ENCODE data around the gene RBM42.
"Not testable (repeated sequence)": the region's sequence is repeated elsewhere in the genome, so short reads cannot be mapped to it uniquely, and the experiment has no call there.

Gene RBM42

GRCh38 chr19:35628565-35629331 is at the start of gene RBM42:
TSS of gene RBM42 (plus strand) at chr19:35629036. CDS start at chr19:35629154, 118 bp downstream.
- DNase-seq: peak; percentile 78 to 97 (median 95)

DNA sequence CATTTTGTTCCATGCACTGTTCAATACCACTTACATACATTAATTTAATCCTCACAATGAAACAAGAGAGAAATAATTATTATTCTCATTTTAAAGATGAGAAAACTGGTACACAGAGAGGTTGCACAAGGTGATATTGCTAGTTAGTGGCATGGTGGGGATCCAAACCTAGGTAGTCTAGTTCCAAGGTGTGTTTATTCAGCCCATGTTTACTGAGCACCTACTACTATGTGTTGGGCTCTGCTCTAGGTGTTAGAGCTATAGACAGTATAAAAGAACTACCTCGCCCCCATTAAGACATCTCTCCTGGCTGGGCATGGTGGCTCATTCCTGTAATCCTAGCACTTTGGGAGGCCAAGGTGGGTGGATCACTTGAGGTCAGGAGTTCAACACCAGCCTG is 46.1 kb upstream of the RBM42 start:
- no peak for DNase-seq

DNA sequence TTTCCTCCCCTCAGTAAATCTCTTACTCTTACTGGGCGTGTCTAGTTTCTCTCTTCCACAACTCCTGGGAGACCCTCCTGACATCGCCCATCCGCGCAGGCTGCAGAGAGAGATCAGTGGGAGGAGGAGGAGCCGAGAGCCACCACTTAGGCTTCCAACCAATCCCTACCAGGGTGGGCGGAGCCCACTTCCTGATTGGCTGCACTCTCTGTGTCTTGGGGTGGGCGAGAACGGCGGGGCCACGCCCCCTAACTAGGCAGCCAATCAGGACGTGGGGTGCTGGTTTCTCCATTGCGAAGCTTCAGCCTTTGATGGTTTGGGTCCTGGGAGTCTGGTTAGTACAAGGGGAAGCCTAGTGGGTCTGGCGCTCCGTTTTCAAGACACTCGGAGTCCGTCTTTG is 43.0 kb upstream of the RBM42 start, which contains the start of gene PMIS2:
Gene PMIS2, plus strand, starts transcription at position 326 of the 400 bp plus-strand sequence. CDS start 87 bp downstream, outside the sequence.
- no peak for DNase-seq

- no peak for DNase-seq
Measured at GRCh38 chr19:35587321-35587720, 41.5 kb upstream of the RBM42 start.

DNA sequence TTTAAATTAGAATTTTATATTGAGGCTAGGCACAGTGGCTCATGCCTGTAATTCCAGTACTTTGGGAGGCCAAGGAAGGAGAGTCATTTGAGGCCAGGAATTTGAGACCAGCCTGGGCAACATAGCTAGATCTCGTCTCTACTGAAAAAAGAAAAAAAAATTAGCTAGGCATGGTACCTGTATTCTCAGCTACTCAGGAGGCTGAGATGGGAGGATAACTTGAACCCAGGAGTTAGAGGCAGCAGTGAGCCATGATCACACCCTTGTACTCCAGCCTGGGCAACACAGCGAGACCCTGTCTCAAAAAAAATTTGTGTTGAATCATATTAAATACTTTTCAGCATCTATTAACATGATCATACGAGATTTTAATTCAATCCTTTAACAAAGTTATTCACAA is 38.0 kb upstream of the RBM42 start:
- no peak for DNase-seq

DNA sequence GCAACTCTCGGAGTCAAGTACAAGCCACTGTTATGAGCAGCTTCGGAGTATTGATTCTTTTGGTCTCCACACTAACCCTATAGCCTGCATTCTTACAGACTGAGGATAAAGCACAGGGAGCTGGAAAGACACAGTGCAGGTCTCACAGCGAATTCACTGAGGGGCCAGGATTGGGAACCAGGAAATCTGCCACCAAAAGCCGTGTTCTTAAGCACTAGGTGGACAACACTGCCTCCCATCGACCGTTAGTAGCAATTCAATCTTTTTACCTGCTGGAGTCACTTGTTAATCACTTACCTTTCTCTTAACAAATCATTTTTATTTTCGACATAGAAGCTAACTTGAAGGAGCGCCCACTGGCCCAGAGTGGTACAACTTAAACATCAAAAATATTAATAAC is 36.6 kb upstream of the RBM42 start:
- peak in 2 of 14 donors; percentile 1 to 12 for DNase-seq

GRCh38 chr19:35595026-35595425 is 33.8 kb upstream of the RBM42 start:
- not testable (repeated sequence) for DNase-seq

DNA sequence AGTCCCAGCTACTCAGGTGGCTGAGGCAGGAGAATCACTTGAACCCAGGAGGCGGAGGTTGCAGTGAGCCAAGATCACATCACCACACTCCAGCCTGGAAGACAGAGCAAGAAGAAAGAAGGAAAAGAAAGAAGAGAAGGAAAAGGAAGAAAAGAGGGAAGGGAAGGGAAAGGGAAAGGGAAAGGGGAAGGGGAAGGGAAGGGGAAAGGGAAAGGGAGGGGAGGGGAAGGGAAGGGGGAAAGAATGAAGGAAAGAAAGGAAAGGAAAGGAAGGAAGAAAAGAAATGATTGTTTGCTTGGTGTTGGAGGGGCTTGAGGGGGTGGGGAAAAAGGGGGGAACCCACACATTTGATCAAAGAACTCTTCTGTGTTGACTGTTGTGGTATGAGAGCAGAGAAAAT is 32.9 kb upstream of the RBM42 start:
- DNase-seq: no peak

DNA sequence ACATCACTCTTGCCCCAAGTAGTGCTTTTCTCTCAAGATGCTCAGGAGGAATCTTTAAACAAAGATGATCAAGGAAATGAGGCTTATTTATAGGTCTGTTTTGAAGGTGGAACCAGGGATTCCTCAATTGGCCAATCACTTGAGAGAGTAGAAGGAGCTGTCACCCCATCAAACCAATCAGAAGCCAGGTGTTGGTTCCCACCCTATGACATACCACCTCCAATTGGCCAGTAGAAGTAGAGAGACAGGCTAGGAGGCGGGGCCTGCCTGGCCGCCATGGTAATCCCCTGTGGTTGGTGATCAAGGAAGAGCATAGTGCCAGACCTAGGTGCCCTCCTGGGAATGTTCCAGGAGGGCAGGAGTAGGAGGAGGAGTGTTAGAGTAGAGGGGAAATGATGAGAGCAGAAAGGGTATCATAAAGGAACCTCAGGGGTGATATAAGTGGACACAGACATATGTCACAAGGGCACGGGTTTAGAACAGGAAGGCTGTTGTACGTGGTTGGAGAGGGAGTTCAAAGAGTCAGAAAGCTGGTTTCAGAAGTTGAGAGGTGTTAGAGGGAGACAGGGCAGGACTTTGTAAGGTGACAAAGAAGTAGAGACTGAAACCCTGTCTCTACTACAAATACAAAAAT is 32.4 kb upstream of the RBM42 start:
- DNase-seq: no peak

- DNase-seq: no peak
Measured at GRCh38 chr19:35601971-35602370, 26.9 kb upstream of the RBM42 start.

DNA sequence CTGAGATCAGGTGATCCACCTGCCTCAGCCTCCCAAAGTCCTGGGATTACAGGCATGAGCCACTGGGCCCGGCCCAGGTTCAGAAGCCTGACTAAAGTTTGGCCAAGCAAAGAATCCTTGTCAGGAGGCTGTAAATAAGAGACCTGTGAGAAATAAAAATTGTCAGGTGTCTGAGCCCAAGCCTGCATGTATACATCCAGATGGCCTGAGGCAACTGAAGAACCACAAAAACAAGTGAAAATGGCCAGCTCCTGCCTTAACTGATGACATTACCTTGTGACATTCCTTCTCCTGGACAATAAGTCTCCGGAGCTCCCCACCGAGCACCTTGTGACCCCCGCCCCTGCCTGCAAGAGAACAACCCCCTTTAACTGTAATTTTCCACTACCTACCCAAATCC is 24.4 kb upstream of the RBM42 start:
- DNase-seq: not testable (repeated sequence)

DNA sequence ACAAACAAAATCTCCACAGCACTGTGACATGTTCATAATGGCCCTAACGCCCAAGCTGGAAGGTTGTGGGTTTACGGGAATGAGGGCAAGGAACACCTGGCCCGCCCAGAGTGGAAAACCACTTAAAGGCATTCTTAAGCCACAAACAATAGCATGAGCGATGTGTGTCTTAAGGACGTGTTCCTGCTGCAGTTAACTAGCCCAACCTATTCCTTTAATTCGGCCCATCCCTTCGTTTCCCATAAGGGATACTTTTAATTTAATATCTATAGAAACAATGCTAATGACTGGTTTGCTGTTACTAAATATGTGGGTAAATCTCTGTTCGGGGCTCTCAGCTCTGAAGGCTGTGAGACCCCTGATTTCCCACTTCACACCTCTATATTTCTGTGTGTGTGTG is 21.7 kb upstream of the RBM42 start:
- not testable (repeated sequence) for DNase-seq

- no peak for DNase-seq
Measured at GRCh38 chr19:35607661-35608060, 21.2 kb upstream of the RBM42 start.

DNA sequence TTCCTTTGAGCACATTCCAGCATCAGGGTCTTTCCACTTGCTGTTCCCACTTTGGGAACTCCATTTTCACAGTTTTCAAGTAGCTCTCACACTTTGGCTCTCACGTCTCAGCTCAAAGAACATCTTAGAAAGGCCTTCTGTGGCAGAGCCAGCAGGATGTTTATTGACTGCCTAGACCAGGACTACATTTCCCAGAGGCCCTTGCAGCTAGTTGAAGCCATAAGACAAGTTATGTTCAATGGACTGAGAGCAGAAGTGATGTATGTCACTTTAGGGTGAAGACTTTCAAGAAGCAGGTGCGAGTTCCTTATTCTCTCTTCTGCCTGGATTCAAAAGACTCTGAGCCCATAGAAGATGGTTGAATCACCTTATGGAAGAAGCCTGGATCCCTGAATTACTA is 20.6 kb upstream of the RBM42 start:
- no peak for DNase-seq

GRCh38 chr19:35609851-35610353 is 18.9 kb upstream of the RBM42 start:
- DNase-seq: no peak

GRCh38 chr19:35612224-35612558 is 16.6 kb upstream of the RBM42 start:
- peak in 1 of 14 donors; percentile 11 for DNase-seq

DNA sequence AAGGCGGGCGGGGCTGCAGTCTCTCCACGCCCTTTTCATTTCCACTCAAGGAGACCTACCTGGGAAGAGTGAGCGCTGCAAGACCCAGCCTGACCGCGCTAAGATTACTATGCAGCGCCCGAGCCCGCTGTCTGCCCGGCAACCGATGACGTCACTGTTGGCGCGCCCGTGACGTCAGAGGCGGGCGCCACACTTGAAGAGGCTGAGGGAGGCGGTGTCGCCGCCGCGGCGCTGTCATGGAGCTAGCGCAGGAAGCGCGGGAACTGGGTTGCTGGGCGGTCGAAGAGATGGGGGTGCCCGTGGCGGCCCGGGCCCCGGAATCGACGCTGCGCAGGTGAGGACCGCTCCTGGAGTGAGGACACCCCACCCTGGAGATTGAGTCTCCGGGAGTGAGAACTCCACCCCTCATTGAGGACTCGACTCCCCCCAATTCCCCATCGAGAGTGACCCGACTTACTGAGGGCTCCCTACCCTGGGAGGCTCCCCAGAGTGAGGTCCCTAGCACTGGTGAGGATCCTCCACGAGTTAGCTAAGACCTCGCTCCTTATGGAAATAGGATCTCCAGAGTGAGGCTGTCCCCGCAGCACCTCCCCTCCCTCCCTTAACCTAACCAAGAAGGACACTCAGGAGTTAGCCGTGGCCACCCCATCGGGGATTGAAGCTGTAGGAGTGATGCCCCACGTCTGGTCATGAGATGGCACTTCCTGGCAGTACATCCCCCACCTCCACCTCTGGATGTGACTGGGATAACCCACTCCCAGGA is 16.1 kb upstream of the RBM42 start, which contains the start of gene HAUS5:
Gene HAUS5, plus strand, starts transcription at position 177 of the 763 bp plus-strand sequence. Its CDS starts 60 bp downstream, at position 237.
- peak; percentile 21 to 89 (median 81) for DNase-seq

GRCh38 chr19:35613574-35613973 is 15.3 kb upstream of the RBM42 start:
- no peak for DNase-seq

DNA sequence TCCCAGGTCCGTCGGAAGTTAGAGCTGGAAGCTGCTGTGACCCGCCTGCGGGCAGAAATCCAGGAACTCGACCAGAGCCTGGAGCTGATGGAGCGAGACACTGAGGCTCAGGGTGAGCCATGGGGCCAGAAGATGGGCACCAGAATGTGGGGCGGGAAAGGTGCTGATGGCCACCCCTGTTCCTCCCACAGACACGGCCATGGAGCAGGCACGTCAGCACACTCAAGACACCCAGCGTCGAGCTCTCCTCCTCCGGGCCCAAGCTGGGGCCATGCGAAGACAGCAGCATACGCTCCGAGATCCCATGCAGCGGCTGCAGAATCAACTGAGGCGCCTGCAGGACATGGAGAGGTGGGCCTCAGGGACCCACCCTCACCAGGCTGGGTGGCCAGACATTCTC is 13.8 kb upstream of the RBM42 start:
- DNase-seq: no peak

DNA sequence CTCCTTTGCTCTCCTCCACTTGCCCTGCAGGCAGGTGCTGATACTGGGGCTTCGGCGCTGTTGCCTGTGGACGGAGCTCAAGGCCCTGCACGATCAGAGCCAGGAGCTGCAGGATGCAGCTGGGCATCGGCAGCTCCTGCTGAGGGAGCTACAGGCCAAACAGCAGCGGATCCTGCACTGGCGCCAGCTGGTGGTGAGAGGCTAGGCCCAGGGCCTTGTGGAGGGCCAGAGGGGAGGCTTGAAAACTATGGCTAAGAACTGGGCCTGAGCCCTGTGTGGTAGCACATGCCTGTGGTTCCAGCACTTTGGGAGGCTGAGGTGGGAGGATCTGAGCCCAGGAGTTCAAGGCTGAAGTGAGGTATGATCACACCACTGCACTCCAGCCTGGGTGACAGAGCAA is 10.0 kb upstream of the RBM42 start:
- DNase-seq: no peak

GRCh38 chr19:35619290-35619923 is 9.4 kb upstream of the RBM42 start:
- DNase-seq: no peak

GRCh38 chr19:35620001-35620400 is 8.8 kb upstream of the RBM42 start:
- DNase-seq: no peak

DNA sequence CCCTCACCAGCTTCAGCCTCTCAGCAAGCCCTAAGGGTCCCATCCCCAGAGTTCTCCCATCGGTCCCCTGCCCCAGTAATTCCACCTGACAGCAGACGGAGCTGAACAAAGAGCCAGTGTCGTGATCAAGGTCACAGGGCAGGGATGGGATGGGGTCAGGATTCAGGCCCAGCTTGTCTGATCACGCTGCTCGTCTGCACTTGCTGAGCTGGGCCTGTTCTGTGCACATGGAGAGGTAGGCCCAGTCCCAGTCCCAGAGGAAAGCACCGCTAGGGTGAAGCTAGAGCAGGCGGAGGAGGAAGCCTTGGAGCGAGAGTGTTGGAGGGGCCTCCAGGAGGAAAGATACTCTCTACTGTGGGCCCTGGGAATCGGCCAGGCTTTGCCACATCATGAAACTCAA is 7.1 kb upstream of the RBM42 start:
- DNase-seq: no peak
